HG03378 (cell line): ENCODE measurements around the gene DPP6.

ENCODE experiments used
- ATAC-seq: cut with Tn5 transposase; IDR thresholded peaks from one replicate; pipeline ENCODE4 v1.9.1; 2021; ENCODE audit warnings: mild to moderate bottlenecking, moderate library complexity; ENCODE audit not compliant: unreplicated experiment

Gene DPP6

DNA sequence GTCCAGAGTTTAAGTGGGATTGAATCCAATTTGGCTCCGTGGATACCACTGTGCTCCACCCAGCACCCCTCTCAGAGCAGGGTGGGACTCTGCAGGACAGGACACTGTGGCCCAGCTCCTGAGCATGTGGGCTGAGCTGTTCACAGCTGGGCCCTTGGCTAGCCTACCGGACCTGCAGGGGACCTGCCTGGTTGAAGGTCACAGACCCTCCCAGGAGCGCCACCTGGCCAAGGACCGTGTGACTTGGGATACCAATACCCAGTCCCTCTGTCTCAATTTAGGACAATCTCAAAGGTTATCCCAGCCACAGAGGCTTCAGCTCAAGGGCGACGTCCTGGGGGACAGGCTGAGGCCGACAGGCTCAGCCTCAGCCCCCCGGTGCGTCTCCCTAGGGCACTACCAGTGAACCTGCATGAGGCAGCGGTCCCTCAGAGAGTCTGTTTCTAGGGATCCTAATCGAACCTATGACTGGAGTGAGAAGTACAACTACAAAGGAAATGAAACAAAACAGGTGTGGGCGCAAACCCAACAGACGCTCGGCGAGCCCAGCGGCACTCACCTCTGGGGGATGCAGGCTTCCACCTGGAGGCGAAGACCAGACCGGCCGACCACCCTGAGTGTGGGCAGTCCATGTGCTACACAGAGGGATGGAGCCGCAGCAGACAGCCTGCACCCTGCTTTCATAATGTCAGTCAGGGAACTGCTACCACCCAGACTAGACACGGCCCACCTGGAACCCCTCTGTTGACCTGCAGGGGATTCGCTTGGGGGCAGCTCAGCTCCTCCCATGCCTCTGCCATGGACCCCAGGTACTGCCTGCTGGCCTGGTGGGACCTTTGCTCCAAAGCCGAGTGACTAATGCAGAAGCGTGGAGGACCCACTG is 847.0 kb downstream of the DPP6 start:
- ATAC-seq, result no peak

- no peak for ATAC-seq
These were observed 847.7 kb downstream of the DPP6 start for GRCh38 chr7:154899862-154900261.

- ATAC-seq, result no peak
These were observed 850.4 kb downstream of the DPP6 start for GRCh38 chr7:154902600-154903082.

GRCh38 chr7:154903083-154903731 is 851.0 kb downstream of the DPP6 start:
- ATAC-seq, result no peak

GRCh38 chr7:154905146-154905545 is 852.9 kb downstream of the DPP6 start:
- no peak for ATAC-seq

GRCh38 chr7:154905615-154906014 is 853.4 kb downstream of the DPP6 start:
- no peak for ATAC-seq

- ATAC-seq, result no peak
These were observed 854.0 kb downstream of the DPP6 start for GRCh38 chr7:154906201-154906600.

- ATAC-seq, result no peak
These were observed 854.6 kb downstream of the DPP6 start for GRCh38 chr7:154906736-154907355.

GRCh38 chr7:154907651-154908620 is 855.7 kb downstream of the DPP6 start:
- no peak for ATAC-seq

- no peak for ATAC-seq
These were observed 857.3 kb downstream of the DPP6 start for GRCh38 chr7:154909241-154910105.

DNA sequence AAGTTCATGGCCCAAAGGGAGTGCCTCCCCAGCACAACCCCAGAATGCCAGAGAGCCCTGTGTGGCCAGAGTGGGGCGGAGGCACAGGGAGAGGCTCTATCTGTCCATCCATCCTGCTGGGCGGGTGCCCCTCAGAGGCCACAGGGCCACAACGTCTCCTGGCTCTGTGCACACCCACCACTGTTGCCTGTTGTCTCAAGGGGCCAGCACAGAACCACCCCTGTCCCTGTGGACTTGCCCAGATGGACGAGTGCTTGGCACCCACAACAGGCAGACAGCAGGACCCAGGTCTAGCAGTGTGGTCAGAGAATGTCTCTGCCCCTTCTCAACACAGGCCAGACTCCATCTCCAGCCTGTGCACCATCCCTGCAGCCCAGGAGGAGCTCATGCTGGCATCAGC is 857.9 kb downstream of the DPP6 start:
- ATAC-seq, result no peak

DNA sequence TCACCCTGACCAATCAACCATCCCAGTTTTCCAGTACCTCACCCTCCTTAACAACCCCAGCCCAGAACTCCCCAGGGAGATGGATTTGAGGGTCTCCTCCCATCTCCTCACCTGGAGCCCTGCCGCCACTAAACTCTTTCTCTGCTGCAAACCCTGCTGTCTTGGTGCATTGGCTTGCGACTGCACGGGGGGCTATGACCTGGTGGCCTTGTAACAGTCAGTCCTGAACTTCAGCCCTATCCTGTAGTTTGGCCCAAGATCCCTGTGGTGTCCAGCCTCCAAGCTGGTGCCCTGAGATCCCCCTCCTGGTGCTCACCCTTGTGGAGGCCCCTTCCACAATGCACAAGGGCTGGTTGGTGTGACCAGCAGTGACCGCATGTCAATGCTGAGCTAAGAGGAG is 858.8 kb downstream of the DPP6 start:
- no peak for ATAC-seq

GRCh38 chr7:154911411-154911810 is 859.2 kb downstream of the DPP6 start:
- no peak for ATAC-seq

GRCh38 chr7:154911862-154912455 is 859.8 kb downstream of the DPP6 start:
- ATAC-seq, result no peak

- ATAC-seq, result no peak
These were observed 860.9 kb downstream of the DPP6 start for GRCh38 chr7:154912871-154913637.

- peak; percentile 90 for ATAC-seq
These were observed 861.6 kb downstream of the DPP6 start for GRCh38 chr7:154913638-154914307.

GRCh38 chr7:154914308-154914995 is 862.3 kb downstream of the DPP6 start:
- no peak for ATAC-seq
